Type B pancreatic cell (in vitro differentiated cells): ENCODE measurements around the gene WNT3A. TPM values are rescaled to one million over a fixed set of nuclear protein-coding genes. Genes with fewer than 3 reads are reported as not detected.
"Not testable (repeated sequence)": the region's sequence is repeated elsewhere in the genome, so short reads cannot be mapped to it uniquely, and the experiment has no call there.

Experiments used
- DNase-seq: peaks from one replicate; pipeline ENCODE4 v3.0.0; 2021; ENCODE audit warnings: mixed read lengths; ENCODE audit not compliant: unreplicated experiment; ENCODE audit errors: extremely low spot score
- H3K27ac Mint-ChIP-seq: 2 replicates; pipeline ENCODE4 v1.8.0; 2021; ENCODE audit warnings: mild to moderate bottlenecking, mixed read lengths
- H3K27me3 Mint-ChIP-seq: 2 replicates; pipeline ENCODE4 v1.8.0; 2021; ENCODE audit warnings: mixed read lengths
- H3K36me3 Mint-ChIP-seq: 2 replicates; pipeline ENCODE4 v1.8.0; 2021; ENCODE audit warnings: mixed read lengths
- H3K4me1 Mint-ChIP-seq: one replicate; pipeline ENCODE4 v1.8.0; 2021; ENCODE audit warnings: mixed read lengths; ENCODE audit not compliant: unreplicated experiment
- H3K4me3 Mint-ChIP-seq: 2 replicates; pipeline ENCODE4 v1.8.0; 2021; ENCODE audit warnings: mild to moderate bottlenecking, mixed read lengths
- H3K9me3 Mint-ChIP-seq: 2 replicates; pipeline ENCODE4 v1.8.0; 2021; ENCODE audit warnings: mixed read lengths
- long read RNA-seq: library from polyadenylated mRNA; unstranded; transcript quantifications from one replicate; pipeline ENCODE4 v2.0.0, GENCODE V29; 2020
- total RNA-seq: library from RNA; stranded (reverse); gene quantifications from 2 replicates; pipeline ENCODE4 v1.2.1, GENCODE V29; 2021; ENCODE audit warnings: low replicate concordance
- TF ChIP-seq, protein P1 (sequence below): fragments of 200-600 bp; sonication (generic); conservative IDR thresholded peaks from 2 replicates; pipeline ENCODE4 v1.5.0; 2021; ENCODE audit warnings: antibody characterized with exemption, mild to moderate bottlenecking

WNT3A gene, protein sequence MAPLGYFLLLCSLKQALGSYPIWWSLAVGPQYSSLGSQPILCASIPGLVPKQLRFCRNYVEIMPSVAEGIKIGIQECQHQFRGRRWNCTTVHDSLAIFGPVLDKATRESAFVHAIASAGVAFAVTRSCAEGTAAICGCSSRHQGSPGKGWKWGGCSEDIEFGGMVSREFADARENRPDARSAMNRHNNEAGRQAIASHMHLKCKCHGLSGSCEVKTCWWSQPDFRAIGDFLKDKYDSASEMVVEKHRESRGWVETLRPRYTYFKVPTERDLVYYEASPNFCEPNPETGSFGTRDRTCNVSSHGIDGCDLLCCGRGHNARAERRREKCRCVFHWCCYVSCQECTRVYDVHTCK
- total RNA-seq, result 0.21 and 6.4 TPM in 2 replicates
- long read RNA-seq, result 0 reads

DNA sequence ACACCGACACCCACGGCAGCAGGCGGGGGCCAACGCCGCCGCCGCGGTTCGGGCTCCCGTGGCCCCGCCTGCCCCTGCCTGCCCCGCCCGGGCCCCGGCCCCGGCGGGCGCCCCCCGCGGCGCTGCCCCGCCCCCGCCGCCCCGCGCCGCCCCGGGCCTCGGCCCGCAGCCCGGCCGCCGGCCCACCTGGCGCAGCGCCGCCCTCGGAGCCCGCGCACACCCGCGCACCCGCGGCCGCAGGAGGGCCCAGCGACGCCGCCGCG is at the start of gene WNT3A:
Gene WNT3A, plus strand, starts transcription at position 213 of the 263 bp plus-strand sequence. CDS start 131 bp downstream, outside the sequence.
- Mint-ChIP-seq H3K9me3 (no peaks in the 10 kb centered on the region), H3K4me1 (peaks cover 4% of the 10 kb centered on the region), H3K36me3 (no peaks in the 10 kb centered on the region), H3K27ac (no peak within 1 kb of the TSS), H3K27me3 (peaks cover 88% of the 10 kb centered on the region), H3K4me3 (peak within 1 kb of the TSS; percentile 83)
- TF ChIP-seq, protein P1, sequence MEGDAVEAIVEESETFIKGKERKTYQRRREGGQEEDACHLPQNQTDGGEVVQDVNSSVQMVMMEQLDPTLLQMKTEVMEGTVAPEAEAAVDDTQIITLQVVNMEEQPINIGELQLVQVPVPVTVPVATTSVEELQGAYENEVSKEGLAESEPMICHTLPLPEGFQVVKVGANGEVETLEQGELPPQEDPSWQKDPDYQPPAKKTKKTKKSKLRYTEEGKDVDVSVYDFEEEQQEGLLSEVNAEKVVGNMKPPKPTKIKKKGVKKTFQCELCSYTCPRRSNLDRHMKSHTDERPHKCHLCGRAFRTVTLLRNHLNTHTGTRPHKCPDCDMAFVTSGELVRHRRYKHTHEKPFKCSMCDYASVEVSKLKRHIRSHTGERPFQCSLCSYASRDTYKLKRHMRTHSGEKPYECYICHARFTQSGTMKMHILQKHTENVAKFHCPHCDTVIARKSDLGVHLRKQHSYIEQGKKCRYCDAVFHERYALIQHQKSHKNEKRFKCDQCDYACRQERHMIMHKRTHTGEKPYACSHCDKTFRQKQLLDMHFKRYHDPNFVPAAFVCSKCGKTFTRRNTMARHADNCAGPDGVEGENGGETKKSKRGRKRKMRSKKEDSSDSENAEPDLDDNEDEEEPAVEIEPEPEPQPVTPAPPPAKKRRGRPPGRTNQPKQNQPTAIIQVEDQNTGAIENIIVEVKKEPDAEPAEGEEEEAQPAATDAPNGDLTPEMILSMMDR, result no peak
- no peak for DNase-seq

DNA sequence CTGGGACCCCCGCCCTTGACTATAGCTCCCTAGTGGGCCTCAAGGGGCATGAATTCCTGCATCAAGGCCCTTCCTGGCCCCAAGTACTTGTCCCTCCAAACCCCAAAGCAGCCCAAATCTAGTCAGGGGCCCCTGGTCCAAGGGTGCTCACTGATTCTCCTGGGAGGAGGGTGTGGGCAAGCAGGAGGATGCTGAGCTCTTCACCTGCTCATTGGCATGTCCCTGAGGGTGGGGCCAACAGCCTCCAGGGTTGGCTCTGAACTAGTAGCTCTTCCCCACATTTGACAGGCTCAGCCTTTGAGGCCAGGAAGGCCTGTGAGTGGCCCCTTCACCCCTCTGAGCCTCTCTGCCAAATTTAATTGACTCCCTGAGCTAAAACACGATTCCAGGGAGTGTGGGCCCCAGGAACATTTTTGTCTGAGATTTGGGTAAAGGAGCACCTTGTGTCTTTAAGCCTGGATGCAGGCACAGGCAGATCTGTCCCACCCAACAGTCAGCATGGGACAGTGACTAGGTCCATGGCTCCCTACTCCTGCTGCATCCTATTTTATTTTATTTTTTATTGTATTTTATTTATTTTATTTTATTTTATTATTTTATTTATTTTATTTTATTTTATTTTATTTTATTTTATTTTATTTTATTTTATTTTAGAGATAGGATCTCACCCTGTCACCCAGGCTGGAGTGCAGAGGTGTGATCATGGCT is 48.0 kb upstream of the WNT3A start:
- Mint-ChIP-seq H3K36me3 (no peaks in the 10 kb centered on the region), H3K4me3 (no peak overlapping the region), H3K27me3 (peaks cover 26% of the 10 kb centered on the region), H3K27ac (no peak overlapping the region), H3K9me3 (no peaks in the 10 kb centered on the region), H3K4me1 (peaks cover 8% of the 10 kb centered on the region)
- peak; percentile 66 for DNase-seq
- TF ChIP-seq, protein P1, result no peak

DNA sequence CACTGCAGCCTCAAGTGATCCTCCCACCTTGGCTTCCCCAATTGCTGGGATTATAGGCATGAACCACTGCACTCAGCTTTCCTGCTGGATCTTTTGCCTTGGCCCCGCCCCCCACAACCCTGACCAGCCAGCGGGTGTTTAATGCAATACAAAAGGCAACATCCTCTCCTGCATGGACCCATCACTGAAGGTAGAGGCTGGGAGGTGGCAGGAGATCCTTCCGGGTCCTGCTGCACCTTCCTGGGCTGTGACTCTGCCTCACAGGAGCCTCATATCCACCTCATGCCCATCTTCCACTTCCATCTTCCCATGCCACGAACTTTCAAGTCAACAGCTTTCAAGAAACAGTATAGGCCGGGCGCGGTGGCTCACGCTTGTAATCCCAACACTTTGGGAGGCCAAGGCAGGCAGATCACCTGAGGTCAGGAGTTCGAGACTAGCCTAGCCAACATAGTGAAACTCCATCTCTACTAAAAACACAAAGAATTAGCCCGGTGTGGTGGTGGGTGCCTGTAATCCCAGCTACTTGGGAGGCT is 47.4 kb upstream of the WNT3A start:
- H3K27me3 Mint-ChIP-seq, result peaks cover 20% of the 10 kb centered on the region
- no peak overlapping the region for H3K4me3 Mint-ChIP-seq
- H3K4me1 Mint-ChIP-seq, result peaks cover 7% of the 10 kb centered on the region
- no peak overlapping the region for H3K27ac Mint-ChIP-seq
- no peaks in the 10 kb centered on the region for H3K9me3 Mint-ChIP-seq
- TF ChIP-seq, protein P1, result no peak
- no peaks in the 10 kb centered on the region for H3K36me3 Mint-ChIP-seq
- DNase-seq, result no peak

DNA sequence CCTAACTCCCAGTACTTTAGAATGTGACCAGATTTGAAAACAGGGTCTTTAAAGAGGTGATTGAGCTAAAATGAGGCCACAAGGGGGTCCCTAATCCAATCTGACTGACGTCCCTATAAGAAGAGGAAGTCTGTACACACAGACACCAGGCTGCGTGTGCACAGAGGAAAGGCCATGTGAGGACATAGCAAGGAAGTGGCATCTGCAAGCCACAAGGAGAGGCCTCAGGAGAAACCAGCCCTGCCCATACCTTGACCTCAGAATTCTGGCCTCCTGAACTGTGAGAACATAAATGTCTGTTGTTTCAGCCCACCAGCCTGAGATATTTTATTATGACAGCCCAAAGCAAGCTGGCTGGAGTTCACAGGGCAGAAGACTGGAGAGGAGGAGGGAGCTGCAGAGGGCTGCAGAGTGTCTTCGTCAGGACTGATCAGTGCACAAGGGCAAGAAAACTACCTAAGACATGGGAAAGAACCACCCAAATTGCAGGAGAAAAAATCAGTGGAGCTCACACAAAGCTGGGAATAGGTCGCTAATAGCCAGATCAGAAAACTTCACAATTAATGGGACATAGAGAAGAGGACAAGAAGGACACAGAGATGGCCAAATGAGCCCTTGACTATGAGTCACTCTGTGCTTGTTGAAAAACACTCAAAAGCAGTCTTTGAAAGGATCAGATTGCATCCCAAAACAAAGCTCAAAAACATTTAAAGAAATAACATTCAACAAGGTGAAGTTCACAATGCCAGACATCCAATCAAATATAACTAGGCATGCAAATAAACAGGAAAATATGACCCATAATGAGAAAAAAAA is 44.9 kb upstream of the WNT3A start:
- TF ChIP-seq, protein P1, result no peak
- Mint-ChIP-seq H3K4me3 (no peak overlapping the region), H3K27me3 (peaks cover 5% of the 10 kb centered on the region), H3K9me3 (no peaks in the 10 kb centered on the region), H3K4me1 (peaks cover 7% of the 10 kb centered on the region), H3K36me3 (no peaks in the 10 kb centered on the region), H3K27ac (no peak overlapping the region)
- peak; percentile 56 for DNase-seq

DNA sequence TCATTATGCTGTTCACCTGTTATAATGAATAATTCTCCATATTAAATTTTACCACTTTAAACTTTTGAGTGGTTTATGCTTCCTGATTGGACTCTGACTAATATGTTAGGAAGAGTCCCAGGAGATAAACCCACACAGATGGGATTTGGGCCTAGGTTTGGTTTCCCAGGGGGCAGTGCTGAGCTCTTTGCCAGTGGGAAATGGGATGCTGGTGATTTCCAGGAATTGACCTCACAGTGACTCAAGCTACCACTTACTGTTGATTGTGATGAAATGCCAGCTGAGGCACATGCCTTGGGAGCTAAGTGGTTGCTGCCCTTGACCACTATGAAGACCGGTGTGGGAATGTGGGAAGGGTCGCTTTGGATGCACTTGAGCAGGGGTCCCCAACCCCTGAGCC is 40.1 kb upstream of the WNT3A start:
- H3K27ac Mint-ChIP-seq, H3K27me3 Mint-ChIP-seq, H3K9me3 Mint-ChIP-seq, DNase-seq, H3K4me3 Mint-ChIP-seq, H3K4me1 Mint-ChIP-seq, H3K36me3 Mint-ChIP-seq: not testable (repeated sequence)

DNA sequence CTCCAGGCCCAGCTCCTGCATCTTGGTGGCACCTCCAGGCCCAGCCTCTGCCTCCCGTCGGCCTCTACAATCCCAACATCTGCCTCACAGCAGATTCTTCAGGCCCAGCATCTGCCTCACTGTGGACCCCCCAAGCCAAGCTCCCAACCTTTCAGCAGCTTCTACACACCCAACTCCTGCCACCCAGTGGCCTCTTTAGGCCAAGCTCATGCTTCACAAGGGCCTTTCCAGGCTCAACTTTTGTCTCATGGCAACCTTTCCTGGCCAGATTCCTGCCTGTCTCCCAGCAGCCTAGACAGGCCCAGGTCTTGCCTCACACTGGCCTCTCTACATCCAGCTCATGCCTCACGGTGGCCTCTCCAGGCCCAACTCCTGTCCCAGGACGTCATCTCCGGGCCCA is 39.0 kb upstream of the WNT3A start:
- H3K27me3 Mint-ChIP-seq, H3K4me1 Mint-ChIP-seq: not testable (repeated sequence)

DNA sequence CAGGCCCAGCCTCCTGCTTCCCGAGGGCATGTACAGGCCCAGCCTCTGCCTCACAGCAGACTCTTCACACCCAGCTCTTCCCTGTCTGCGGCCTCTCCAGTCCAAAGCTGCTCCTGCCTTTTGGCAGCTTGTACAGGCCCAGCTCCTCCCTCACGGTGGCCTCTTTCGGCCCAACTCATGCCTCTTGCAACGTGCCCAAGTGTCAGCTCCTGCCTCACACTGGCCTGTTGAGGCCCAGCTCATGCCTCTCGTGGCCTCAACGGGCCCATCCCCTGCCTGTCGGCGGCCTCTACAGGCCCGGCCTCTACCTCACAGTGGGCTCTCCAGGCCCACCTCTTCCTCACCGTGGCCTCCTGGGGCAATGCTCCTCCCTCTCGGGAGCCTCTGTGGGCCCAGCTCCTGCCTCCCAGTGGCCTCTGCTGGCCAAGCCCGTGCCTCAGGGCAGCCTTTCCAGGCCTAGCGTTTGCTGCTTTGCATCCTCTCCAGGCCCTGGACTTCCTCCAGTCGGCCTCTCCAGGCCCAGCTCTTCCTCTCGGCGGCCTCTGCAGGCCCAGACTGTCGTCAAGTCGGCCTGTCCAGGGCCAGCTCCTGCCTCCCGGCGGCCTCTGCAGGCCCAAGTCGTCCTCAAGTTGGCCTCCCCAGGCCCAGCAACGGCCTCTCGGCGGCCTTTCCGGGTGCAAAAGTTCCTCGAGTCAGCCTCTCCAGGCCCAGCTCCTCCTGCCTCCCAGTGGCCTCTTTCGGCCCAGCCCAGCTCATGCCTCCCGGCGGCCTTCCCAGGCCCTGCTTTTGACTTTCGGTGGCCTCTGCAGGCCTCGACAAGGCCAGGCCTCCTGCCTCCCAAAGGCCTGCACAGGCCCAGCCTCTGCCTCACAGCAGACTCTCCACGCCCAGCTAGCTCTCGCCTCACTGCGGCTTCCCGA is 36.5 kb upstream of the WNT3A start:
- not testable (repeated sequence) for H3K4me3 Mint-ChIP-seq, H3K9me3 Mint-ChIP-seq, H3K36me3 Mint-ChIP-seq, H3K27ac Mint-ChIP-seq, H3K4me1 Mint-ChIP-seq, H3K27me3 Mint-ChIP-seq
- peak; percentile 54 for DNase-seq

More for the DNA sequence above, 39.0 kb upstream of the WNT3A start:
- not testable (repeated sequence) for H3K36me3 Mint-ChIP-seq, H3K9me3 Mint-ChIP-seq, H3K4me3 Mint-ChIP-seq, DNase-seq, H3K27ac Mint-ChIP-seq

DNA sequence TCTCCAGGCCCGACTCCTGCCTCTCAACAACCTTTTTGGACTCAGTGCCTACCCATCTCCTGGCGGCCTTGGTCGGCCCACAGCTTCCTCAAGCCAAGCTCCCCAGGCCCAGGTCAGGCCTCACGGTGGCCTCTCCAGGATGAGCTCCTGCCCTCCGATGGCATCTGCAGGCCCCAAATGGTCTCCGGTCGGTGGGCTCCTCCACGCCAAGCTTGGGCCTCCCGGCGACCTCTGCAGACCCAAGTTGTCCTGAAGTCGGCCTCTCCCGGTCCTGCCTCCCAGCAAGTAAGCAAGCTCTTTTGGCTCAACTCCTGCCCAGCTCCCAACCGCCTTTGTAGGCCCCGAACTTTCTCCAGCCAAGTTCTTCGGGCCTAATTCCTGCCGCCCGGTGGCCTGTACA is 35.6 kb upstream of the WNT3A start:
- not testable (repeated sequence) for H3K27ac Mint-ChIP-seq, H3K9me3 Mint-ChIP-seq, H3K36me3 Mint-ChIP-seq, H3K4me3 Mint-ChIP-seq, H3K4me1 Mint-ChIP-seq, DNase-seq, H3K27me3 Mint-ChIP-seq
